ENCODE data around the gene CHN1. TPM values are rescaled to one million over a fixed set of nuclear protein-coding genes. Genes with fewer than 3 reads are reported as not detected.

Gene CHN1
- total RNA-seq, 5 donors from 2014 or later (not counting 1 experiment from before 2014, with no cell fraction given): 1.4 to 3.2 (median 3.0) TPM

- H3K36me3 ChIP-seq (ENCODE audit: control insufficient read depth in 2 of 2, extremely low read depth in 1 of 2, insufficient read depth in 1 of 2, low read length in 1 of 2): no peaks in the 10 kb centered on the region
- no peak overlapping the region for H3K27ac Mint-ChIP-seq
- POLR2A ChIA-PET: interaction anchor here (0.6 kb wide), 2 partner anchors 30 to 1292 kb away, joined by 4 to 7 read pairs; no protein-coding TSS in a partner anchor
- H3K27ac ChIP-seq (ENCODE audit: low read length): no peak overlapping the region
- H3K27me3 Mint-ChIP-seq: no peaks in the 10 kb centered on the region
- peaks cover 0 to 8% (median 0%) of the 10 kb centered on the region in 3 donors for H3K9me3 Mint-ChIP-seq
- DNase-seq (no peak), ATAC-seq (replicated peaks in 1 of 4) (no peak)
- H3K9me3 ChIP-seq: no peaks in the 10 kb centered on the region
- no peaks in the 10 kb centered on the region for H3K27me3 ChIP-seq (replicated peaks in 1 of 2; ENCODE audit: control insufficient read depth in 2 of 2, extremely low read depth in 1 of 2, insufficient read depth in 2 of 2, low read length in 1 of 2)
- no peaks in the 10 kb centered on the region for H3K36me3 Mint-ChIP-seq
- CTCF ChIA-PET: interaction anchor here (0.6 to 1.0 kb wide), 3 partner anchors 8 to 351 kb away, joined by 3 read pairs; no protein-coding TSS in a partner anchor
- no peak overlapping the region for H3K4me3 Mint-ChIP-seq
- peaks cover 0 to 3% of the 10 kb centered on the region in 2 experiments for H3K4me1 ChIP-seq (ENCODE audit: control insufficient read depth in 1 of 2, extremely low read depth in 1 of 2, insufficient read depth in 2 of 2, low read length in 2 of 2)
- WGBS (ENCODE audit: insufficient coverage): 100% methylated on average over 1 of the region's 2 CpGs
- H3K4me1 Mint-ChIP-seq: peaks cover 9 to 18% (median 12%) of the 10 kb centered on the region in 3 donors
- H3K4me3 ChIP-seq (ENCODE audit: control insufficient read depth in 1 of 2, extremely low read depth in 1 of 2, low read length in 1 of 2): no peak overlapping the region
Observed at GRCh38 chr2:175037941-175038340, 32.8 kb upstream of the CHN1 start.

- Histone ChIP-seq H3K4me1 (ENCODE audit: control insufficient read depth in 1 of 2, extremely low read depth in 1 of 2, insufficient read depth in 2 of 2, low read length in 2 of 2) (peaks cover 0 to 3% of the 10 kb centered on the region in 2 experiments), H3K27me3 (replicated peaks in 1 of 2; ENCODE audit: control insufficient read depth in 2 of 2, extremely low read depth in 1 of 2, insufficient read depth in 2 of 2, low read length in 1 of 2) (no peaks in the 10 kb centered on the region), H3K27ac (ENCODE audit: low read length) (no peak overlapping the region), H3K9me3 (no peaks in the 10 kb centered on the region), H3K36me3 (ENCODE audit: control insufficient read depth in 2 of 2, extremely low read depth in 1 of 2, insufficient read depth in 1 of 2, low read length in 1 of 2) (no peaks in the 10 kb centered on the region), H3K4me3 (ENCODE audit: control insufficient read depth in 1 of 2, extremely low read depth in 1 of 2, low read length in 1 of 2) (no peak overlapping the region)
- no peaks in the 10 kb centered on the region for H3K27me3 Mint-ChIP-seq
- no CpG with 5 or more reads among the region's 5 CpGs for WGBS (ENCODE audit: insufficient coverage)
- H3K9me3 Mint-ChIP-seq: no peaks in the 10 kb centered on the region
- ATAC-seq (replicated peaks in 1 of 4) (peak in 2 of 4 experiments; percentile 42 to 62), DNase-seq (peak in 1 of 35 experiments; percentile 60)
- POLR2A ChIA-PET: no interaction called here
- no peaks in the 10 kb centered on the region for H3K36me3 Mint-ChIP-seq
- CTCF ChIA-PET: no interaction called here
- peaks cover 9 to 18% (median 12%) of the 10 kb centered on the region in 3 donors for H3K4me1 Mint-ChIP-seq
- peak overlapping the region in 2 of 3 donors; percentile 52 to 56 for H3K4me3 Mint-ChIP-seq
- peak overlapping the region; percentile 77 to 82 for H3K27ac Mint-ChIP-seq
Observed at GRCh38 chr2:175036582-175037018, 31.4 kb upstream of the CHN1 start.

GRCh38 chr2:175035806-175036205 is 30.6 kb upstream of the CHN1 start:
- H3K27ac Mint-ChIP-seq: no peak overlapping the region

GRCh38 chr2:175034716-175035115 is 29.5 kb upstream of the CHN1 start:
- no peaks in the 10 kb centered on the region for H3K27me3 Mint-ChIP-seq
- H3K4me1 Mint-ChIP-seq: peaks cover 9 to 18% (median 12%) of the 10 kb centered on the region in 3 donors
- Histone ChIP-seq H3K9me3 (no peaks in the 10 kb centered on the region), H3K4me1 (ENCODE audit: control insufficient read depth in 1 of 2, extremely low read depth in 1 of 2, insufficient read depth in 2 of 2, low read length in 2 of 2) (peaks cover 0 to 3% of the 10 kb centered on the region in 2 experiments), H3K27me3 (replicated peaks in 1 of 2; ENCODE audit: control insufficient read depth in 2 of 2, extremely low read depth in 1 of 2, insufficient read depth in 2 of 2, low read length in 1 of 2) (no peaks in the 10 kb centered on the region), H3K36me3 (ENCODE audit: control insufficient read depth in 2 of 2, extremely low read depth in 1 of 2, insufficient read depth in 1 of 2, low read length in 1 of 2) (no peaks in the 10 kb centered on the region), H3K4me3 (ENCODE audit: control insufficient read depth in 1 of 2, extremely low read depth in 1 of 2, low read length in 1 of 2) (no peak overlapping the region), H3K27ac (ENCODE audit: low read length) (no peak overlapping the region)
- H3K27ac Mint-ChIP-seq: no peak overlapping the region
- no peak for ATAC-seq (replicated peaks in 1 of 4)
- H3K4me3 Mint-ChIP-seq: no peak overlapping the region
- WGBS (ENCODE audit: insufficient coverage): 100% methylated on average over 2 of the region's 3 CpGs
- POLR2A ChIA-PET: no interaction called here
- H3K36me3 Mint-ChIP-seq: no peaks in the 10 kb centered on the region
- CTCF ChIA-PET: interaction anchor here in 1 of 2 donors (0.6 kb wide), 1 partner anchor 1603 kb away, joined by 11 read pairs; no protein-coding TSS in a partner anchor
- no peak for DNase-seq
- H3K9me3 Mint-ChIP-seq: no peaks in the 10 kb centered on the region

More at GRCh38 chr2:175035806-175036205, 30.6 kb upstream of the CHN1 start:
- no peaks in the 10 kb centered on the region for H3K27me3 ChIP-seq (replicated peaks in 1 of 2; ENCODE audit: control insufficient read depth in 2 of 2, extremely low read depth in 1 of 2, insufficient read depth in 2 of 2, low read length in 1 of 2)
- H3K9me3 Mint-ChIP-seq: no peaks in the 10 kb centered on the region
- H3K4me3 Mint-ChIP-seq: no peak overlapping the region
- no peak for ATAC-seq (replicated peaks in 1 of 4)
- DNase-seq: no peak
- peaks cover 0 to 3% of the 10 kb centered on the region in 2 experiments for H3K4me1 ChIP-seq (ENCODE audit: control insufficient read depth in 1 of 2, extremely low read depth in 1 of 2, insufficient read depth in 2 of 2, low read length in 2 of 2)
- H3K9me3 ChIP-seq: no peaks in the 10 kb centered on the region
- no peak overlapping the region for H3K4me3 ChIP-seq (ENCODE audit: control insufficient read depth in 1 of 2, extremely low read depth in 1 of 2, low read length in 1 of 2)
- no peak overlapping the region for H3K27ac ChIP-seq (ENCODE audit: low read length)
- peaks cover 9 to 18% (median 12%) of the 10 kb centered on the region in 3 donors for H3K4me1 Mint-ChIP-seq
- no peaks in the 10 kb centered on the region for H3K27me3 Mint-ChIP-seq
- ChIA-PET POLR2A (no interaction called here), CTCF (interaction anchor here in 1 of 2 donors (0.6 kb wide), 1 partner anchor 604 kb away, joined by 3 read pairs; no protein-coding TSS in a partner anchor)
- H3K36me3 Mint-ChIP-seq: no peaks in the 10 kb centered on the region
- 100% methylated on average over 2 of the region's 3 CpGs for WGBS (ENCODE audit: insufficient coverage)
- H3K36me3 ChIP-seq (ENCODE audit: control insufficient read depth in 2 of 2, extremely low read depth in 1 of 2, insufficient read depth in 1 of 2, low read length in 1 of 2): no peaks in the 10 kb centered on the region

DNA sequence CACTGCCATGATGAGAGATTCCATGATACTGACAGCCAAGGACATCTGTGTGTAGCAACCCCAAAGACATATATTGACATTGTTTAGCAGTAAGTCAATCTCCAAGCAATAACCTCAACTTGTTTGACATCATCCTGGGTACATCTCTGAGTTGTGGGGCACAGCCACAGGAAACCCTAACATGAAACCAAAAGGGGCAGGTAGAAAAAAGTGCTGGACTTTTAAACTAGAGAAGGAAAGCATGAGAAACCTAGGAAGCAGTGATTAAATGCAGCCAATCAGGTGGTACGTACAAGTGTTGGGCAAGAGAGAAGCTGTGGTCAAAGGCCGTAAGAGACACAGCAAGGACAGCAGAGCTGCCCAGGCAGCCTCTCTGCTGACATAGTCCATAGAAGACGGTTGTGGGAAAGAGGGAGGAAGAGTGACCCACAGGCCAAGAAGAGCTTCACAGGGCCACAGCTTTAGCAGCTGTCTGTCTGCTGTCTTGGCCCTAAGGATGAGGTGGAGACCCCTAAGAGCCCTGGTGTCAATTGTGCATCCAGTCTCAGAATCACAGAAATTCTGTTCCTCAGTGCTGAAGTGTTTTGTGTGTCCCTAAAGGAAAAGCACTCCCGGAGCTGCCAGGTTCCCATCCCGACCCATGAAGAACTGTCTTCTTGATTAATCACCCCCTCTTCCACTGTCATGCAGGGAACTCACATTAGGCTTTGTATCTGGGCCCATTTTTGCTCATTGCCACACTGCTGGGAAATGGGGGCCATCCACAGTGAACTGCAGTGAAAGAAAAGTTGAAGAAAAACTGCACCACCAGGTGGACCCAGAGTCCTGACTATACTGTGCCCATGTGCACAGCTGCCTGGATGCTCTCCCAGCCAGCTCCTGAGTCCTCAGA is 25.4 kb upstream of the CHN1 start:
- Mint-ChIP-seq H3K36me3 (no peaks in the 10 kb centered on the region), H3K27me3 (no peaks in the 10 kb centered on the region), H3K9me3 (no peaks in the 10 kb centered on the region), H3K27ac (no peak overlapping the region), H3K4me3 (no peak overlapping the region), H3K4me1 (peaks cover 0 to 2% (median 1%) of the 10 kb centered on the region in 3 donors)
- Histone ChIP-seq H3K4me1 (ENCODE audit: control insufficient read depth in 1 of 2, extremely low read depth in 1 of 2, insufficient read depth in 2 of 2, low read length in 2 of 2) (no peaks in the 10 kb centered on the region), H3K9me3 (no peaks in the 10 kb centered on the region), H3K36me3 (ENCODE audit: control insufficient read depth in 2 of 2, extremely low read depth in 1 of 2, insufficient read depth in 1 of 2, low read length in 1 of 2) (no peaks in the 10 kb centered on the region), H3K27ac (ENCODE audit: low read length) (no peak overlapping the region), H3K27me3 (replicated peaks in 1 of 2; ENCODE audit: control insufficient read depth in 2 of 2, extremely low read depth in 1 of 2, insufficient read depth in 2 of 2, low read length in 1 of 2) (no peaks in the 10 kb centered on the region), H3K4me3 (ENCODE audit: control insufficient read depth in 1 of 2, extremely low read depth in 1 of 2, low read length in 1 of 2) (no peak overlapping the region)
- ChIA-PET CTCF (interaction anchor here in 1 of 2 donors (0.7 to 1.3 kb wide), 2 partner anchors 11 to 24 kb away, joined by 3 read pairs; no protein-coding TSS in a partner anchor), POLR2A (no interaction called here)
- no peak for ATAC-seq (replicated peaks in 1 of 4)
- 91% methylated on average over 3 of the region's 5 CpGs for WGBS (ENCODE audit: insufficient coverage)
- peak in 1 of 35 experiments; percentile 9 for DNase-seq

DNA sequence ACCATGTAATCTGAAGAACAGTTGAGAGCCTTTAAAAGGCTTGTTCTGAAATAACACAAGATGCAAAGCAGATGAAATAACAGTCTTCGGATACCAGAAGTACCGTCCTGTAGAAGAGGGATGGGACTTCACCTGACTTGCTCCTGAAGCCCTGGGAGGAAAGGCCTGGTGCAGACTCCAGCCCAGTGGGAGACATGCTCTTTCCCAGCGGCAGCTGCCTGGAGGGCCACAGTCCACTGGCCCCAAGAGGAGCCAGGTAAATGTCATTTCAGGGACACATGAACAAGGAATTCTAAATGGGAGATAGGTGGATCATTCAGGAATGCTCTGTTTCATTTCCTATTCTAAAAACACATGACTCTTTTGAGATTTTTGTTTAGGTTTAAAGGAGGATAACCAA is 22.6 kb upstream of the CHN1 start:
- H3K27ac Mint-ChIP-seq: no peak overlapping the region
- Histone ChIP-seq H3K27me3 (replicated peaks in 1 of 2; ENCODE audit: control insufficient read depth in 2 of 2, extremely low read depth in 1 of 2, insufficient read depth in 2 of 2, low read length in 1 of 2) (no peaks in the 10 kb centered on the region), H3K36me3 (ENCODE audit: control insufficient read depth in 2 of 2, extremely low read depth in 1 of 2, insufficient read depth in 1 of 2, low read length in 1 of 2) (no peaks in the 10 kb centered on the region), H3K9me3 (no peaks in the 10 kb centered on the region), H3K27ac (ENCODE audit: low read length) (no peak overlapping the region), H3K4me1 (ENCODE audit: control insufficient read depth in 1 of 2, extremely low read depth in 1 of 2, insufficient read depth in 2 of 2, low read length in 2 of 2) (no peaks in the 10 kb centered on the region), H3K4me3 (ENCODE audit: control insufficient read depth in 1 of 2, extremely low read depth in 1 of 2, low read length in 1 of 2) (no peak overlapping the region)
- no peaks in the 10 kb centered on the region for H3K27me3 Mint-ChIP-seq
- H3K4me1 Mint-ChIP-seq: no peaks in the 10 kb centered on the region
- H3K36me3 Mint-ChIP-seq: no peaks in the 10 kb centered on the region
- ChIA-PET CTCF (interaction anchor here in 1 of 2 donors (0.5 kb wide), 1 partner anchor 854 kb away, joined by 6 read pairs; no protein-coding TSS in a partner anchor), POLR2A (no interaction called here)
- H3K9me3 Mint-ChIP-seq: no peaks in the 10 kb centered on the region
- DNase-seq: no peak
- no peak overlapping the region for H3K4me3 Mint-ChIP-seq
- ATAC-seq (replicated peaks in 1 of 4): no peak
- WGBS (ENCODE audit: insufficient coverage): 94% methylated on average over 2 of the region's 3 CpGs
